Parathyroid adenoma (tissue), 2 donors: ENCODE measurements around the gene SLC16A7.

ENCODE experiments used
- H2AFZ ChIP-seq: fragments of 300-600 bp; sonication (generic); one replicate; pipeline ENCODE4 v1.7.0; 2017; ENCODE audit warnings: antibody characterized with exemption, mild to moderate bottlenecking
- H3K27ac ChIP-seq: fragments of 300-600 bp; sonication (generic); one replicate; pipeline ENCODE4 v1.7.0; 2017
- H3K27me3 ChIP-seq: fragments of 300-600 bp; sonication (generic); one replicate; pipeline ENCODE4 v1.7.0; 2017; ENCODE audit warnings: low read length; ENCODE audit not compliant: control insufficient read depth, insufficient read depth
- H3K36me3 ChIP-seq: fragments of 300-600 bp; sonication (generic); one replicate; pipeline ENCODE4 v1.7.0; 2017; ENCODE audit warnings: low read length; ENCODE audit not compliant: control insufficient read depth, insufficient read depth
- H3K4me1 ChIP-seq: fragments of 300-600 bp; sonication (generic); one replicate; pipeline ENCODE4 v1.7.0; 2017; ENCODE audit warnings: control low read depth
- H3K4me2 ChIP-seq: fragments of 300-600 bp; sonication (generic); one replicate; pipeline ENCODE4 v1.7.0; 2017; ENCODE audit warnings: low read length
- H3K4me3 ChIP-seq: fragments of 300-600 bp; sonication (generic); one replicate; pipeline ENCODE4 v1.7.0; 2017; ENCODE audit warnings: low read depth, low read length
- H3K79me2 ChIP-seq: fragments of 300-600 bp; sonication (generic); one replicate; pipeline ENCODE4 v1.7.0; 2017; ENCODE audit warnings: control low read depth
- H3K9ac ChIP-seq: fragments of 300-600 bp; sonication (generic); one replicate; pipeline ENCODE4 v1.7.0; 2017; ENCODE audit warnings: mild to moderate bottlenecking
- H3K9me3 ChIP-seq: fragments of 300-600 bp; sonication (generic); one replicate; pipeline ENCODE4 v1.7.0; 2017; ENCODE audit warnings: low read length; ENCODE audit not compliant: control insufficient read depth
- TF ChIP-seq, protein P1 (sequence below): fragments of 300-600 bp; sonication (generic); IDR thresholded peaks from one replicate; pipeline ENCODE4 v1.7.0; 2017; ENCODE audit warnings: antibody characterized with exemption, mild to moderate bottlenecking
- donor health status: primary hyperparathyroidism.

The SLC16A7 gene

DNA sequence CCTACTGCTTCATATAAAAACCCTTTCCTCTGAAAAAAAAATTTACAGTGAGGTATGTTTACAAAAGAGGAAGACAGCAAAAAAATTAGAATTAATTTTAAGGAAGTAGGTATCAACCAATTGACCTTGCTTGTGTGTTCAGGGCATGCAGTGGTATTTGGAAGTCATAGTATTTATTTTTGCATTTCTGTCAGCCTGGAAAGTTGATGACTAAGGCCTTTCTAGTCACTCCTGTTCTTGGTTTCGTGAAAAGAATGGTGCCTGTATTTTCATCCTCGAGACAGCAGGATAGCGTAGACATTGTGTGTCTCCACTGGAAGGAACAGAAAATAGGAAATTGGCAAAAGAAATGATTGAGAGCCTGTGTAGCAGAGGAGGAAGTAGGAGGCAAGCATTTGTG, 24.5 kb downstream of the SLC16A7 start:
- H2AFZ ChIP-seq = no peak overlapping the region
- H3K27ac ChIP-seq = no peak overlapping the region
- no peaks in the 10 kb centered on the region for H3K79me2 ChIP-seq
- H3K4me2 ChIP-seq = no peak overlapping the region
- H3K27me3 ChIP-seq = no peaks in the 10 kb centered on the region
- H3K4me1 ChIP-seq = no peaks in the 10 kb centered on the region
- no peaks in the 10 kb centered on the region for H3K36me3 ChIP-seq
- H3K9ac ChIP-seq = no peak overlapping the region
- no peak overlapping the region for H3K4me3 ChIP-seq
- TF ChIP-seq, protein P1, sequence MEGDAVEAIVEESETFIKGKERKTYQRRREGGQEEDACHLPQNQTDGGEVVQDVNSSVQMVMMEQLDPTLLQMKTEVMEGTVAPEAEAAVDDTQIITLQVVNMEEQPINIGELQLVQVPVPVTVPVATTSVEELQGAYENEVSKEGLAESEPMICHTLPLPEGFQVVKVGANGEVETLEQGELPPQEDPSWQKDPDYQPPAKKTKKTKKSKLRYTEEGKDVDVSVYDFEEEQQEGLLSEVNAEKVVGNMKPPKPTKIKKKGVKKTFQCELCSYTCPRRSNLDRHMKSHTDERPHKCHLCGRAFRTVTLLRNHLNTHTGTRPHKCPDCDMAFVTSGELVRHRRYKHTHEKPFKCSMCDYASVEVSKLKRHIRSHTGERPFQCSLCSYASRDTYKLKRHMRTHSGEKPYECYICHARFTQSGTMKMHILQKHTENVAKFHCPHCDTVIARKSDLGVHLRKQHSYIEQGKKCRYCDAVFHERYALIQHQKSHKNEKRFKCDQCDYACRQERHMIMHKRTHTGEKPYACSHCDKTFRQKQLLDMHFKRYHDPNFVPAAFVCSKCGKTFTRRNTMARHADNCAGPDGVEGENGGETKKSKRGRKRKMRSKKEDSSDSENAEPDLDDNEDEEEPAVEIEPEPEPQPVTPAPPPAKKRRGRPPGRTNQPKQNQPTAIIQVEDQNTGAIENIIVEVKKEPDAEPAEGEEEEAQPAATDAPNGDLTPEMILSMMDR = no peak
- no peaks in the 10 kb centered on the region for H3K9me3 ChIP-seq

DNA sequence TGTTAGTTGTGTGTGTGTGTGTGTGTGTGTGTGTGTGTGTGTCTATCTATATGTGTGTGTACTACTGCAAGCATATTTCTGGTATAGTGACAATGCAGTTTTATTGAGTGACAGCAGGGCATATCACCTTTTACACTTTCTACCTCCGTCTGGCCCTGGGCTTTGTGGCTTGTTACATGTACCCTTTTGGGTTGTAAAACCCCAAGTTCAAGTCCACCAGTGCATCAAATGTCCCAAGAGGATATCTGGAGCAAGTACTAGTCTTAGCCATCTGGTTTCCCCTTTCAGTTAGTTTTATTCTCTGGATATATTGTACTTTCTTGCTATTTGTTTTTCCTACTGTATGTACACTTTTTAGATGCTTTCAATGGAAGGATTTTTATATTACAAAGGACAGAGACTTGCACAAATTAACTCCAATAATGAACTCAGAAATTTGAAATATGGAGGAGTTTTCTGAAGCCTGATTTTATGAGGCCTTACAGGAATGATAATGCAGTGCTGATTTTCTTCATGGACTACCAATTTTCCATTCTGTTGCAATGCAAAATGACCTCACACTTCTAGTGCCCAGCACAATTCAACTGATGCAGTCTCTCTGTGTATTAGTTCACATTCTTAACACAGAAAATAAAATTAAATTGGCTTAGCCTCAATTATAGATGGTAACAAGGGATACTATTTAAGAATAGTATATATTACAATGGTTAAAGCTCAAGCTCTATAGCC, 29.1 kb downstream of the SLC16A7 start:
- Histone ChIP-seq H3K9me3 (no peaks in the 10 kb centered on the region), H3K4me3 (no peak overlapping the region), H3K9ac (no peak overlapping the region), H2AFZ (no peak overlapping the region), H3K4me1 (no peaks in the 10 kb centered on the region), H3K79me2 (no peaks in the 10 kb centered on the region), H3K4me2 (no peak overlapping the region), H3K27me3 (no peaks in the 10 kb centered on the region), H3K27ac (no peak overlapping the region), H3K36me3 (no peaks in the 10 kb centered on the region)
- TF ChIP-seq, protein P1 = no peak

DNA sequence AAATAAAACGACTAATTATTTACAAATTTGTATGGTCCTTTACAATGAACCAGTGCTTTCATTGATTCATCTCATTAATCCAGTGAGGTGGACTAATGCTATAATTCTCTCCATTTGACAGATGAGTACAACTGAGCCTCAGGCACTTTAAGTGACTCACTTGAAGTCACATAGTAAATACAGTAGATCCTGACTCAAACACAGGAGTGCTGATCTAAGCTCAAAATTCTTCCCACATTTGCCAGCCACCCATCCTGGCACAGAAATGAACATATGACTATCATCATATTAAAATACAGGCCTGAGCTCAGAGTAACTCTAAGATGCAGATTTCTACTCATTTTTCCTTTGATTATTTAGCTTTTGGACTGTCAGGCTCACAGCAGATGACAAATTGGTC, 30.6 kb downstream of the SLC16A7 start:
- Histone ChIP-seq H3K79me2 (no peaks in the 10 kb centered on the region), H3K9ac (no peak overlapping the region), H3K36me3 (no peaks in the 10 kb centered on the region), H3K4me2 (no peak overlapping the region), H3K4me3 (no peak overlapping the region), H3K9me3 (no peaks in the 10 kb centered on the region), H3K27me3 (no peaks in the 10 kb centered on the region), H3K4me1 (no peaks in the 10 kb centered on the region), H3K27ac (no peak overlapping the region), H2AFZ (no peak overlapping the region)
- TF ChIP-seq, protein P1 = no peak

DNA sequence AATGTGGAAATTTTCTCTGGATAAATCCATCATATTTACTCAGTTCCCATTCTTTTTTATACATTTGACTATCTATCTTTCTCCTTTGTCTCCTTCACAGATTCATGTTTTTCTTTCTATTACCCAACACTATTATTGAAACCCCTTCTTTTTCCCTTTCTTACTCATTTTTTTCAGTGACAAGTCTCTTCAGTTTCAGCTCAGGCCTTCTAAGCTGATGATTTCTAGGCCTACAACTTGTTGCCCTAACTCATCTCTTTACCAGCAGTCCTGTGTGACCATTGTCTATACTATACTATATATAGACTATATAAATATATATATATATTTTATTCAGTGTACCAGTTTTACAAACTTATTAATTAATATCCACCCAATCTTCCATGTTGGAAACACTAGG, 31.8 kb downstream of the SLC16A7 start:
- Histone ChIP-seq H3K27ac (no peak overlapping the region), H3K36me3 (no peaks in the 10 kb centered on the region), H3K4me3 (no peak overlapping the region), H3K9me3 (no peaks in the 10 kb centered on the region), H3K9ac (no peak overlapping the region), H3K79me2 (no peaks in the 10 kb centered on the region), H3K4me2 (no peak overlapping the region), H3K4me1 (no peaks in the 10 kb centered on the region), H3K27me3 (no peaks in the 10 kb centered on the region), H2AFZ (no peak overlapping the region)
- TF ChIP-seq, protein P1 = no peak

DNA sequence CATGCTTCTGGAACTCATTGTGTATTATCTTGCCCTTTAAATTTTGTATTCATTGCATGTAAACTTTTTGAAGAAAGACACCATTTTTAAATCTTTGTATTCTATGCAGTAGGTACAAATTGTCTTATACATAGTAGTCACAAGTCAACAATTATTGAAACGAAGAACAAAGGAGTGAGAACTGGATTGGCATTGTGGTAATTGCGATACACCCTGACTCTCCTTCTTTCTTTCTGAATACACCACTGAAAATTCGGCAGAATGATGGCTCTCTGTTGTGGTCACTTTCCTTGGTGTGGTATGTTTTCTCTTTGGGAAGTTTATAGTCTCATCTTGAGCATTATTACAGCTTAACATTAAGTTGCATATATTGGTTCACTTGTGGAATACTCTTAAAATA, 34.1 kb downstream of the SLC16A7 start:
- Histone ChIP-seq H3K79me2 (no peaks in the 10 kb centered on the region), H3K9me3 (no peaks in the 10 kb centered on the region), H3K4me2 (no peak overlapping the region), H3K9ac (no peak overlapping the region), H2AFZ (no peak overlapping the region), H3K36me3 (no peaks in the 10 kb centered on the region), H3K27me3 (no peaks in the 10 kb centered on the region), H3K4me3 (no peak overlapping the region), H3K4me1 (no peaks in the 10 kb centered on the region), H3K27ac (no peak overlapping the region)
- TF ChIP-seq, protein P1 = no peak
